DMS53 treated with DMSO at 0.1 percent for 48 hours (cell line): Measurements from ENCODE around the gene ANKRD34A.
"Not testable (repeated sequence)": the region's sequence is repeated elsewhere in the genome, so short reads cannot be mapped to it uniquely, and the experiment has no call there.

ENCODE experiments used
- DNase-seq: peaks from one replicate; lab custom pipeline; 2025; ENCODE audit not compliant: unreplicated experiment; lab: John Stamatoyannopoulos, UW

The ANKRD34A gene

GRCh38 chr1:145949219-145949618 lies 15.2 kb downstream of the ANKRD34A start:
- no peak for DNase-seq

GRCh38 chr1:145947551-145947950 lies 16.8 kb downstream of the ANKRD34A start:
- DNase-seq: no peak

GRCh38 chr1:145946477-145946986 lies 17.8 kb downstream of the ANKRD34A start:
- DNase-seq: no peak

GRCh38 chr1:145944532-145944931 lies 19.8 kb downstream of the ANKRD34A start:
- no peak for DNase-seq

GRCh38 chr1:145942871-145943270 lies 21.5 kb downstream of the ANKRD34A start:
- no peak for DNase-seq

GRCh38 chr1:145942405-145942804 lies 22.0 kb downstream of the ANKRD34A start:
- no peak for DNase-seq

- DNase-seq: no peak
These were observed 26.9 kb downstream of the ANKRD34A start for GRCh38 chr1:145937436-145937835.

GRCh38 chr1:145936247-145936646 lies 28.1 kb downstream of the ANKRD34A start:
- DNase-seq: no peak

- DNase-seq: no peak
These were observed 28.7 kb downstream of the ANKRD34A start for GRCh38 chr1:145935708-145936107.

GRCh38 chr1:145932522-145933009 lies 31.8 kb downstream of the ANKRD34A start:
- DNase-seq: not testable (repeated sequence)

GRCh38 chr1:145927916-145928643 lies 36.3 kb downstream of the ANKRD34A start:
- DNase-seq: no peak

- peak; percentile 97 for DNase-seq
These were observed 37.1 kb downstream of the ANKRD34A start, which contains the start of gene RBM8A for GRCh38 chr1:145927063-145927886. TSS of gene RBM8A (minus strand) at chr1:145927484. CDS start at chr1:145927426, 58 bp downstream.

GRCh38 chr1:145926686-145927062 lies 37.7 kb downstream of the ANKRD34A start:
- no peak for DNase-seq

GRCh38 chr1:145922266-145922665 lies 42.1 kb downstream of the ANKRD34A start:
- DNase-seq: no peak

- DNase-seq: not testable (repeated sequence)
These were observed 44.1 kb downstream of the ANKRD34A start for GRCh38 chr1:145920297-145920696.

GRCh38 chr1:145918992-145919939 lies 45.1 kb downstream of the ANKRD34A start:
- peak; percentile 43 for DNase-seq

GRCh38 chr1:145918144-145918991 lies 46.0 kb downstream of the ANKRD34A start, which contains the start of gene PEX11B:
TSS of gene PEX11B (minus strand) at chr1:145918717. CDS start at chr1:145918688, 29 bp downstream.
- peak; percentile 80 for DNase-seq

GRCh38 chr1:145917595-145917994 lies 46.8 kb downstream of the ANKRD34A start:
- no peak for DNase-seq

GRCh38 chr1:145916745-145917144 lies 47.6 kb downstream of the ANKRD34A start:
- no peak for DNase-seq
